LoVo (cell line): ENCODE data around the gene DUSP15.
"Not testable (repeated sequence)": the region's sequence is repeated elsewhere in the genome, so short reads cannot be mapped to it uniquely, and the experiment has no call there.

Experiments used
- DNase-seq: peaks from one replicate; pipeline ENCODE4 v3.0.0-alpha.2; 2016; ENCODE audit warnings: low spot score

DUSP15 gene

GRCh38 chr20:31869942-31870725 is at the start of gene DUSP15, which contains the start of gene TTLL9:
TSS of gene DUSP15 (minus strand) at chr20:31870527. CDS start at chr20:31870337, 190 bp downstream.
TSS of gene TTLL9 (plus strand) at chr20:31870634. CDS start at chr20:31871127, 493 bp downstream.
- no peak for DNase-seq

- DNase-seq: no peak
Observed at GRCh38 chr20:31919410-31920155, 49.3 kb upstream of the DUSP15 start.

- no peak for DNase-seq
Observed at GRCh38 chr20:31918466-31919105, 48.3 kb upstream of the DUSP15 start.

- DNase-seq: not testable (repeated sequence)
Observed at GRCh38 chr20:31917962-31918412, 47.7 kb upstream of the DUSP15 start.

- no peak for DNase-seq
Observed at GRCh38 chr20:31916708-31917107, 46.4 kb upstream of the DUSP15 start.

- no peak for DNase-seq
Observed at GRCh38 chr20:31915491-31916280, 45.4 kb upstream of the DUSP15 start.

GRCh38 chr20:31914170-31914569 is 43.8 kb upstream of the DUSP15 start:
- no peak for DNase-seq

GRCh38 chr20:31913431-31914157 is 43.3 kb upstream of the DUSP15 start:
- no peak for DNase-seq

- DNase-seq: no peak
Observed at GRCh38 chr20:31910071-31910803, 39.9 kb upstream of the DUSP15 start.

GRCh38 chr20:31909253-31910070 is 39.1 kb upstream of the DUSP15 start:
- no peak for DNase-seq

- no peak for DNase-seq
Observed at GRCh38 chr20:31908424-31908823, 38.1 kb upstream of the DUSP15 start.

- no peak for DNase-seq
Observed at GRCh38 chr20:31908016-31908415, 37.7 kb upstream of the DUSP15 start.

GRCh38 chr20:31907046-31907445 is 36.7 kb upstream of the DUSP15 start:
- no peak for DNase-seq

- no peak for DNase-seq
Observed at GRCh38 chr20:31906001-31906400, 35.7 kb upstream of the DUSP15 start.

- DNase-seq: no peak
Observed at GRCh38 chr20:31903627-31904386, 33.5 kb upstream of the DUSP15 start.

GRCh38 chr20:31901615-31902014 is 31.3 kb upstream of the DUSP15 start:
- DNase-seq: no peak

- no peak for DNase-seq
Observed at GRCh38 chr20:31897541-31897940, 27.2 kb upstream of the DUSP15 start.

GRCh38 chr20:31896049-31896448 is 25.7 kb upstream of the DUSP15 start:
- DNase-seq: no peak
